Fibroblast of villous mesenchyme (primary cell): ENCODE data around the gene PSMD1. TPM values are rescaled to one million over a fixed set of nuclear protein-coding genes. Genes with fewer than 3 reads are reported as not detected.
"Not testable (repeated sequence)": the region's sequence is repeated elsewhere in the genome, so short reads cannot be mapped to it uniquely, and the experiment has no call there.

ENCODE experiments used
- DNase-seq: peaks from one replicate; pipeline ENCODE4 v3.0.0-alpha.2; 2010; ENCODE audit warnings: low read depth
- H3K4me3 ChIP-seq: 2 replicates; pipeline ENCODE4 v1.5.1; 2011; ENCODE audit warnings: low read depth, mild to moderate bottlenecking, low read length
- total RNA-seq: library from RNA; depleted of rRNA; stranded (reverse); fragments of >200 nt; gene quantifications from 2 replicates; pipeline ENCODE4 v1.2.3, GENCODE V29; 2012
- TF ChIP-seq, protein P1 (sequence below): IDR thresholded peaks from 2 replicates; pipeline ENCODE4 v1.5.1; 2012; ENCODE audit warnings: low read depth, mild to moderate bottlenecking, low read length; ENCODE audit not compliant: insufficient read depth

PSMD1 gene
- total RNA-seq, 1 donor: 153 TPM

DNA sequence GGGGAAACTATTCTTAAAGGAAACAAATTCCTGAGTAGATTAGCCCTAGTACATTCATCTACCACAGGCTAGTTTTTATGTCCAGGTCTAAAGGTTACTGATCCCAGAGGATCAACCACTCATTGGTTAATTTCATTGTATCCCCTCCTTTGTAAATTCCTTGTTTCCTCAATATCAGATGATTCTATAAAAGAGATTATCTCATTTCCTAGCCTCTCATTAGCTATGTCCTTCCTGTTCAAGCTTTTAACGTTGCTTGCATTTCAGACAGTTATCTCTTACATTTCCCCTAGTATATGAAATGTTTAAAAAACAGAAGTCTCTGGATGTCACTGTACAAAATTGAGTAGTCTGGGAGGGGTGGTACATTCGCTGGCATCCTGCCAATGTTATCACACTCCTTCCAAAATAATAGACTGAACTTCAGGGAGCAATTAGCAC is 117.6 kb downstream of the PSMD1 start:
- H3K4me3 ChIP-seq: no peak overlapping the region
- peak; percentile 52 for DNase-seq
- TF ChIP-seq, protein P1, sequence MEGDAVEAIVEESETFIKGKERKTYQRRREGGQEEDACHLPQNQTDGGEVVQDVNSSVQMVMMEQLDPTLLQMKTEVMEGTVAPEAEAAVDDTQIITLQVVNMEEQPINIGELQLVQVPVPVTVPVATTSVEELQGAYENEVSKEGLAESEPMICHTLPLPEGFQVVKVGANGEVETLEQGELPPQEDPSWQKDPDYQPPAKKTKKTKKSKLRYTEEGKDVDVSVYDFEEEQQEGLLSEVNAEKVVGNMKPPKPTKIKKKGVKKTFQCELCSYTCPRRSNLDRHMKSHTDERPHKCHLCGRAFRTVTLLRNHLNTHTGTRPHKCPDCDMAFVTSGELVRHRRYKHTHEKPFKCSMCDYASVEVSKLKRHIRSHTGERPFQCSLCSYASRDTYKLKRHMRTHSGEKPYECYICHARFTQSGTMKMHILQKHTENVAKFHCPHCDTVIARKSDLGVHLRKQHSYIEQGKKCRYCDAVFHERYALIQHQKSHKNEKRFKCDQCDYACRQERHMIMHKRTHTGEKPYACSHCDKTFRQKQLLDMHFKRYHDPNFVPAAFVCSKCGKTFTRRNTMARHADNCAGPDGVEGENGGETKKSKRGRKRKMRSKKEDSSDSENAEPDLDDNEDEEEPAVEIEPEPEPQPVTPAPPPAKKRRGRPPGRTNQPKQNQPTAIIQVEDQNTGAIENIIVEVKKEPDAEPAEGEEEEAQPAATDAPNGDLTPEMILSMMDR: no peak

DNA sequence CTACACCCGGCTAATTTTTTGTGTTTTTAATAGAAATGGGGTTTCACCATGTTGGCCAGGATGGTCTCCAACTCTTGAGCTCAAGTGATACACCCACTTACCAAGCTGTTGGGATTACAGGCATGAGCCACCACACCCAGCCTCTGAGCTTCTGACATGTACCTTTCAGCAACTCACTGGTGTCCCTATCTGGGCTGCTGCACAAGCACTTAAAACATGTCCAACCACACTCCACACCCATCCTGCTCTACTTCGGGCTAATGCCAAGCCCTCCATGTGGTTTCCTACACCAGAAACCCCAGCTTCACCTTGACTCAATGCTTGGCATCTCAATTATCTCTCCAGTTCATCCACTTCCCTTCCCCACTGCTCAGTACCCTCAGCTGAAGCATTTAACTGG is 119.4 kb downstream of the PSMD1 start:
- TF ChIP-seq, protein P1: no peak
- no peak for DNase-seq
- no peak overlapping the region for H3K4me3 ChIP-seq

DNA sequence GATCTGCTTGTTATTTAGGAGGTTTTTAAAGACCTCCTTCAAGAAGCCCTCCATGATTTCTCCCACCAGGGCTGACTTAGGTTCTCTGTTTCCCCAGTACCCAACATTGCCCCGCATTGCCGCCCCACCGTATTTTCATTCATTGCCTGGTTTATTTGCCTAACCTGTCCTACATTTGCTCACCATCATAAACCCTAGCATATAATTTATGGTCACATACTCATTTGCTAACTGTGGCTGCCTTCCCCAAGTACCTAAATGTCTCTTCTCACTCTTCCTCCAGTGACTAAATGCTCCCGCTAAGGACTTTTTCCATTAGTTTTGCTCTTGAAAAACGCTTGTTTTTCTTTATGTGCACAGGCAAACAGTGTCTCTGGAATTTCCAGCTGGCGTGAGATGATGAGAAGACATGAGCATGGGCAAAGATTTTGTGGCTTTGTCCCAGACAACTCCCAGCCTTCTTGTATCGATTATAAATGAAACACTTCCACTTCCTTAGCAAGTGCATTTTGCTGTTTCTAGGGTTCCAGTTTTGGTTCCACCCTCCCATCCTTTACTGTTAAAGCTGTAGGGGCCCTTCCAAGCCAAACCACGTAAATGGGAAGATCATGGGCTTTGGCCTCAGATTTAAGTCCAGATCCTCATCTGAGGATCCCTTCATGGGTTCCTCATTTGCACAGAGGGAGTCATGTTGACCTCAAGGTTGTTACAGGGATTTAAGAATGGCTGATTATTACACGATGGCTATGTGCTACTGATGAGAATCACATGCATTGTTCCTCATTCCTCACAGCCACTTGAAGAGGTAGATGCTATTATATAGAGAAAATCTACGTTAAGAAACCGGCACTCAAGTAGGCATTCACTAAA is 120.7 kb downstream of the PSMD1 start:
- H3K4me3 ChIP-seq: no peak overlapping the region
- TF ChIP-seq, protein P1: no peak
- DNase-seq: no peak

DNA sequence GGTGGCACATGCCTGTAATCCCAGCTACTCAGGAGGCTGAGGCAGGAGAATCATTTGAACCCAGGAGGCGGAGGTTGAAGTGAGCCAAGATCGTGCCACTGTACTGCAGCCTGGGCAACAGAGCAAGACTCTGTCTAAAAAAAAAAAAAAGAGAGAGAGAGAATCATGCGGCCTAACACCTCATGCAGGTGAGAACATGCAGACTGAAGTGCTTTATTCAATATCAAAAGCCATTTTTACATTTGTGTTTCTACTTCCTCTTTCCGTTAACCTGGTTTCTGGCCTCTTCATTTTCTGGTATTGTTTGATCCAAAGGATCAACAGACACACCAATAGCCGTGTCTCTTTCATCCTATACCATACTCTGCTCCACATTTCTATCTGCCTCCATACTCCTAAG is 122.1 kb downstream of the PSMD1 start:
- not testable (repeated sequence) for DNase-seq, H3K4me3 ChIP-seq

DNA sequence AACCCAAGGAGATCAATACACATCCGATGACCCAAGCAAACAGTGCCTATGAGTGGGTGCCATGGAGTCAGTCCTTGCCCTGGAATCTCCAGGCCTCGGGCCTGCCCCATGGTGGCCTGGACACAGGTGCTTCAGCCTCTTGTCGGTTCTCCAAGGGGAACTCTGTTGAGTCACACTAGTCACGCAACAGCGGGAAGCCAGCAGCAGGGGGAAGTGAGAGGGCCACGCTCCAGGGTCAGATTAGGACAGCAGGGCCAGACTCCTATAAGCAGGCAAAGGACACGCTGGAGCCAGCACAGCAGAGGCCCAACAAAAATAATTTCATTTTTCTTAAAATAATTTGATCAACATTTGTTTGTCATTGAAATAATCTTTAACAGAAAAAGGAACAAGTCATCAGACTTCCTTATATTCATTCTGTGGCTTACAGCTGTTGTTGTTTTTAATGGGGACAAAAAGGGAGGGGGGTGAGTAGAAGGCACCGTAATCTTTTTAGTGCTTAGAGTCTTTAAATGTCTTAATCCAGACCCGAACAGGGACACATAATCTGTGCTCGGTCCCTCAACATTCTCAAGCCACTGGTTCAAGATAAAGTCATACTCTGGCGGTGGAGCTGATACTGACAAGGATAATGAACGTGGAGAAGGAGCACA is 125.3 kb downstream of the PSMD1 start:
- DNase-seq: peak; percentile 79
- H3K4me3 ChIP-seq: no peak overlapping the region
- TF ChIP-seq, protein P1: no peak

DNA sequence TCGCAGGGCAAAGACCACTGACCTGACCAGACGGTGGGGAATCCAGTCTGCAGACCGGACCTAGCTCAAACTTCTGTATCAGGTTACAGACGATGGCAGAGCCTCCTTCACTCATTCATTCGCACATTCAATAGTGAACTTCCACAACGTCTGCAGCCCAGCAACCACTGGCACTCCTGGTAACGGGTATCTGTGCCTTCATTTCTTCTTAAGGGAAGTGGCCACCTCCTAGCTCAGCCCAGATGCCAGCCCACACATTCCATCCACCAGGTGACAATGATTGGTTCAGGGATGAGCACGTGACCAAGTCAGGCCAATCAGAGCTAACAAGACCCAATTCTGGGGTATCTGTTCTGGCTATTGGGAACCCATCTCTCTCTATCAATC is 125.8 kb downstream of the PSMD1 start:
- no peak for DNase-seq
- H3K4me3 ChIP-seq: no peak overlapping the region
- TF ChIP-seq, protein P1: no peak

DNA sequence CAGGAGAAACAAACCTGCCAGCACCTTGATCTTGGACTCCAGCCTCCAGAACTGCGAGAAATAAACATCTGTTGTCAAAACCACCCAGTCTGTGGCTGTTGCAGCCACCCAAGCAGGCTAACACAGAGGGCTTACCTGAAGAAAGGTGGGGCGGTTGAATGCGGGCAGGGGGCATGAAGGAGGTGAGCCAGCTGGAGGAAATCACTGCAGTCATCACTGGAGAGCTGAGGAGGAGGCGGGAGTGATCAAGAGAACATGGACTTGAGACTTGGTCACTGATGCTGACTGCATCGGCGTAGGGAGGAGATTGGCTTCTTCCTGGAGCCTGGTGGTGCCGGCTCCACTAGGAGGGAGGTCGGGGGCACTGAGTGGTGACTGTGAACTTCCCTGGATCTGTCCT is 127.2 kb downstream of the PSMD1 start:
- H3K4me3 ChIP-seq: no peak overlapping the region
- TF ChIP-seq, protein P1: no peak
- no peak for DNase-seq
